WTC11 (cell line): Measurements from ENCODE around the gene DRP2. TPM values are rescaled to one million over a fixed set of nuclear protein-coding genes. Genes with fewer than 3 reads are reported as not detected.

Experiments
- ATAC-seq: fragments of 200-7000 bp; cut with Tn5 transposase; 2 replicates; pipeline ENCODE4 v1.10.0; 2021; ENCODE audit warnings: mild to moderate bottlenecking, moderate library complexity
- Bru-seq: library from RNA; stranded (reverse); fragments of 400-500 nt; gene quantifications from one replicate; lab custom pipeline; 2021; lab: Mats Ljungman, UMichigan
- CTCF ChIA-PET: fragments of 300-600 bp; sonication (Branson Sonifier 250); formaldehyde crosslinking; loops from one replicate; lab custom pipeline; 2021; ENCODE audit warnings: antibody characterized with exemption; lab: Charles Lee
- POLR2A ChIA-PET: fragments of 350-600 bp; sonication (Branson Sonifier 250); formaldehyde crosslinking; loops from one replicate; lab custom pipeline; 2021; ENCODE audit warnings: antibody characterized with exemption; lab: Charles Lee
- DNase-seq: peaks from one replicate; pipeline ENCODE4 v3.0.0; 2021; ENCODE audit warnings: low spot score
- H3K27ac Mint-ChIP-seq: 2 replicates; pipeline ENCODE4 v1.8.0; 2021; ENCODE audit warnings: mixed read lengths
- H3K27me3 Mint-ChIP-seq: 2 replicates; pipeline ENCODE4 v1.8.0; 2021; ENCODE audit warnings: low read depth, mild to moderate bottlenecking, moderate library complexity, mixed read lengths
- H3K36me3 Mint-ChIP-seq: 2 replicates; pipeline ENCODE4 v1.8.0; 2021; ENCODE audit warnings: mixed read lengths
- H3K4me1 Mint-ChIP-seq: 2 replicates; pipeline ENCODE4 v1.8.0; 2022; ENCODE audit warnings: mixed read lengths
- H3K4me3 Mint-ChIP-seq: 2 replicates; pipeline ENCODE4 v1.8.0; 2021; ENCODE audit warnings: mild to moderate bottlenecking, moderate library complexity, mixed read lengths
- H3K9me3 Mint-ChIP-seq: 2 replicates; pipeline ENCODE4 v1.8.0; 2021; ENCODE audit warnings: mixed read lengths
- CBFB ChIP-seq: sonication (generic); formaldehyde crosslinking; IDR thresholded peaks from 2 replicates; pipeline ENCODE4 v1.8.1; 2022; ENCODE audit warnings: mild to moderate bottlenecking, low read depth, missing genetic modification reagents
- CTCF ChIP-seq: fragments of 200-600 bp; IDR thresholded peaks from 2 replicates; pipeline ENCODE4 v1.8.0; 2022; ENCODE audit warnings: antibody characterized with exemption
- E2F4 ChIP-seq: sonication (generic); formaldehyde crosslinking; IDR thresholded peaks from 2 replicates; pipeline ENCODE4 v1.8.1; 2022; ENCODE audit warnings: low read depth, mild to moderate bottlenecking, moderate library complexity, missing genetic modification reagents, borderline replicate concordance
- ELF4 ChIP-seq: sonication (generic); formaldehyde crosslinking; IDR thresholded peaks from 2 replicates; pipeline ENCODE4 v1.8.1; 2022; ENCODE audit warnings: low read depth, mild to moderate bottlenecking, moderate library complexity, missing genetic modification reagents
- EMX1 ChIP-seq: fragments of 250-450 bp; sonication (Bioruptor Pico); IDR thresholded peaks from 2 replicates; pipeline ENCODE4 v1.8.0; 2021; ENCODE audit warnings: mild to moderate bottlenecking
- ESRRA ChIP-seq: sonication (generic); formaldehyde crosslinking; IDR thresholded peaks from 2 replicates; pipeline ENCODE4 v1.8.1; 2022; ENCODE audit warnings: mild to moderate bottlenecking, missing genetic modification reagents, borderline replicate concordance
- ETV6 ChIP-seq: sonication (generic); formaldehyde crosslinking; IDR thresholded peaks from 2 replicates; pipeline ENCODE4 v1.8.1; 2022; ENCODE audit warnings: mild to moderate bottlenecking, missing genetic modification reagents
- FOXP4 ChIP-seq: sonication (generic); formaldehyde crosslinking; IDR thresholded peaks from 2 replicates; pipeline ENCODE4 v1.8.0; 2022; ENCODE audit warnings: mild to moderate bottlenecking, missing genetic modification reagents
- IRF1 ChIP-seq: sonication (generic); formaldehyde crosslinking; IDR thresholded peaks from 2 replicates; pipeline ENCODE4 v1.8.0; 2023; ENCODE audit warnings: missing genetic modification reagents
- IRF2 ChIP-seq: sonication (generic); formaldehyde crosslinking; IDR thresholded peaks from 2 replicates; pipeline ENCODE4 v1.8.0; 2022; ENCODE audit warnings: low read depth, missing genetic modification reagents, borderline replicate concordance
- JUN ChIP-seq: sonication (generic); formaldehyde crosslinking; IDR thresholded peaks from 2 replicates; pipeline ENCODE4 v1.8.0; 2023; ENCODE audit warnings: mild to moderate bottlenecking, missing genetic modification reagents
- KAT7 ChIP-seq: sonication (generic); formaldehyde crosslinking; IDR thresholded peaks from 2 replicates; pipeline ENCODE4 v1.8.1; 2023; ENCODE audit warnings: missing genetic modification reagents, mild to moderate bottlenecking, borderline replicate concordance
- MXD4 ChIP-seq: fragments of 250-450 bp; sonication (Bioruptor Pico); IDR thresholded peaks from 2 replicates; pipeline ENCODE4 v1.8.0; 2021; ENCODE audit warnings: mild to moderate bottlenecking, moderate library complexity, borderline replicate concordance
- SMAD3 ChIP-seq: sonication (generic); formaldehyde crosslinking; IDR thresholded peaks from 2 replicates; pipeline ENCODE4 v1.8.0; 2022; ENCODE audit warnings: missing genetic modification reagents, mild to moderate bottlenecking, borderline replicate concordance
- SMAD4 ChIP-seq: sonication (generic); formaldehyde crosslinking; IDR thresholded peaks from 2 replicates; pipeline ENCODE4 v1.8.0; 2022; ENCODE audit warnings: mild to moderate bottlenecking, missing genetic modification reagents
- TEAD4 ChIP-seq: sonication (generic); formaldehyde crosslinking; IDR thresholded peaks from 2 replicates; pipeline ENCODE4 v1.8.0; 2022; ENCODE audit warnings: mild to moderate bottlenecking, missing genetic modification reagents
- ZNF138 ChIP-seq: sonication (generic); formaldehyde crosslinking; conservative IDR thresholded peaks from 2 replicates; pipeline ENCODE4 v1.8.1; 2022; ENCODE audit warnings: mild to moderate bottlenecking, moderate library complexity, missing genetic modification reagents
- ZNF219 ChIP-seq: sonication (generic); formaldehyde crosslinking; IDR thresholded peaks from 2 replicates; pipeline ENCODE4 v1.8.0; 2023; ENCODE audit warnings: missing genetic modification reagents, mild to moderate bottlenecking, borderline replicate concordance
- ZNF232 ChIP-seq: sonication (generic); formaldehyde crosslinking; IDR thresholded peaks from 2 replicates; pipeline ENCODE4 v1.8.0; 2022; ENCODE audit warnings: mild to moderate bottlenecking, missing genetic modification reagents
- ZNF263 ChIP-seq: sonication (generic); formaldehyde crosslinking; IDR thresholded peaks from 2 replicates; pipeline ENCODE4 v1.8.1; 2022; ENCODE audit warnings: low read depth, mild to moderate bottlenecking, moderate library complexity, missing genetic modification reagents
- ZNF416 ChIP-seq: fragments of 250-450 bp; sonication (Bioruptor Pico); IDR thresholded peaks from 2 replicates; pipeline ENCODE4 v1.9.0; 2021; ENCODE audit warnings: mild to moderate bottlenecking, inconsistent platforms
- ZNF423 ChIP-seq: fragments of 250-450 bp; sonication (Bioruptor Pico); IDR thresholded peaks from 2 replicates; pipeline ENCODE4 v2.1.2; 2022; ENCODE audit warnings: mild to moderate bottlenecking, moderate library complexity
- long read RNA-seq, 3 experiments: library from RNA in 1 of 3; library from capped mRNA in 1 of 3; library from polyadenylated mRNA in 1 of 3; unstranded in 2 of 3; stranded (forward) in 1 of 3; transcript quantifications; one replicate each; pipeline ENCODE4 v2.0.0, GENCODE V29; 2021
- total RNA-seq: library from RNA; stranded (reverse); gene quantifications from 3 replicates; pipeline ENCODE4 v1.2.3, GENCODE V29; 2021
- TF ChIP-seq, protein P1 (sequence below): sonication (generic); formaldehyde crosslinking; IDR thresholded peaks from 2 replicates; pipeline ENCODE4 v1.8.1; 2023; ENCODE audit warnings: mild to moderate bottlenecking, missing genetic modification reagents, borderline replicate concordance
- TF ChIP-seq, protein P2 (sequence below): sonication (generic); formaldehyde crosslinking; IDR thresholded peaks from 2 replicates; pipeline ENCODE4 v1.8.0; 2022; ENCODE audit warnings: mild to moderate bottlenecking, missing genetic modification reagents
- TF ChIP-seq, protein P3 (sequence below): sonication (generic); formaldehyde crosslinking; IDR thresholded peaks from 2 replicates; pipeline ENCODE4 v1.8.1; 2023; ENCODE audit warnings: mild to moderate bottlenecking, missing genetic modification reagents, moderate library complexity

DRP2 gene
- total RNA-seq (0.30 to 0.52 TPM (median 0.39 TPM) in 3 replicates), Bru-seq, nascent RNA (percentile 19 among the genes with signal in this experiment)
- long read RNA-seq, experiment 1, partial matches to known transcripts: 0 of 1 reads
- long read RNA-seq, experiment 1, other reads (novel, unspliced or antisense): 1 of 1 reads
- long read RNA-seq, experiment 2: 0 reads
- long read RNA-seq, experiment 3: 0 reads

GRCh38 chrX:101219116-101219863 lies at the start of gene DRP2:
DRP2 (plus strand) TSS chrX:101219786; CDS start chrX:101231648, 11,862 bp downstream.
- Mint-ChIP-seq H3K36me3 (no peaks in the 10 kb centered on the region), H3K27ac (peak within 1 kb of the TSS; percentile 55; the same call in 1 of the 2 replicates), H3K4me3 (no peak within 1 kb of the TSS), H3K4me1 (peaks cover 8% of the 10 kb centered on the region), H3K9me3 (no peaks in the 10 kb centered on the region), H3K27me3 (no peaks in the 10 kb centered on the region)
- DNase-seq: no peak
- TF ChIP-seq CBFB (no peak), KAT7 (no peak), JUN (no peak), ZNF138 (no peak), IRF2 (no peak), MXD4 (CRISPR knock-in tag) (no peak), FOXP4 (CRISPR knock-in tag) (no peak), CTCF (no peak), ZNF416 (CRISPR knock-in tag) (no peak), IRF1 (CRISPR knock-in tag) (no peak), ZNF423 (CRISPR knock-in tag) (no peak), ELF4 (CRISPR knock-in tag) (no peak), EMX1 (CRISPR knock-in tag) (no peak)
- TF ChIP-seq, protein P1, sequence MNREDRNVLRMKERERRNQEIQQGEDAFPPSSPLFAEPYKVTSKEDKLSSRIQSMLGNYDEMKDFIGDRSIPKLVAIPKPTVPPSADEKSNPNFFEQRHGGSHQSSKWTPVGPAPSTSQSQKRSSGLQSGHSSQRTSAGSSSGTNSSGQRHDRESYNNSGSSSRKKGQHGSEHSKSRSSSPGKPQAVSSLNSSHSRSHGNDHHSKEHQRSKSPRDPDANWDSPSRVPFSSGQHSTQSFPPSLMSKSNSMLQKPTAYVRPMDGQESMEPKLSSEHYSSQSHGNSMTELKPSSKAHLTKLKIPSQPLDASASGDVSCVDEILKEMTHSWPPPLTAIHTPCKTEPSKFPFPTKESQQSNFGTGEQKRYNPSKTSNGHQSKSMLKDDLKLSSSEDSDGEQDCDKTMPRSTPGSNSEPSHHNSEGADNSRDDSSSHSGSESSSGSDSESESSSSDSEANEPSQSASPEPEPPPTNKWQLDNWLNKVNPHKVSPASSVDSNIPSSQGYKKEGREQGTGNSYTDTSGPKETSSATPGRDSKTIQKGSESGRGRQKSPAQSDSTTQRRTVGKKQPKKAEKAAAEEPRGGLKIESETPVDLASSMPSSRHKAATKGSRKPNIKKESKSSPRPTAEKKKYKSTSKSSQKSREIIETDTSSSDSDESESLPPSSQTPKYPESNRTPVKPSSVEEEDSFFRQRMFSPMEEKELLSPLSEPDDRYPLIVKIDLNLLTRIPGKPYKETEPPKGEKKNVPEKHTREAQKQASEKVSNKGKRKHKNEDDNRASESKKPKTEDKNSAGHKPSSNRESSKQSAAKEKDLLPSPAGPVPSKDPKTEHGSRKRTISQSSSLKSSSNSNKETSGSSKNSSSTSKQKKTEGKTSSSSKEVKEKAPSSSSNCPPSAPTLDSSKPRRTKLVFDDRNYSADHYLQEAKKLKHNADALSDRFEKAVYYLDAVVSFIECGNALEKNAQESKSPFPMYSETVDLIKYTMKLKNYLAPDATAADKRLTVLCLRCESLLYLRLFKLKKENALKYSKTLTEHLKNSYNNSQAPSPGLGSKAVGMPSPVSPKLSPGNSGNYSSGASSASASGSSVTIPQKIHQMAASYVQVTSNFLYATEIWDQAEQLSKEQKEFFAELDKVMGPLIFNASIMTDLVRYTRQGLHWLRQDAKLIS: no peak
- TF ChIP-seq, protein P2, sequence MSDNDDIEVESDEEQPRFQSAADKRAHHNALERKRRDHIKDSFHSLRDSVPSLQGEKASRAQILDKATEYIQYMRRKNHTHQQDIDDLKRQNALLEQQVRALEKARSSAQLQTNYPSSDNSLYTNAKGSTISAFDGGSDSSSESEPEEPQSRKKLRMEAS: no peak
- POLR2A ChIA-PET: no interaction called here
- peak; percentile 43 for ATAC-seq
- CTCF ChIA-PET: interaction anchor here (1.1 kb wide), 1 partner anchor 40 kb away, joined by 3 read pairs; no protein-coding TSS in a partner anchor

DNA sequence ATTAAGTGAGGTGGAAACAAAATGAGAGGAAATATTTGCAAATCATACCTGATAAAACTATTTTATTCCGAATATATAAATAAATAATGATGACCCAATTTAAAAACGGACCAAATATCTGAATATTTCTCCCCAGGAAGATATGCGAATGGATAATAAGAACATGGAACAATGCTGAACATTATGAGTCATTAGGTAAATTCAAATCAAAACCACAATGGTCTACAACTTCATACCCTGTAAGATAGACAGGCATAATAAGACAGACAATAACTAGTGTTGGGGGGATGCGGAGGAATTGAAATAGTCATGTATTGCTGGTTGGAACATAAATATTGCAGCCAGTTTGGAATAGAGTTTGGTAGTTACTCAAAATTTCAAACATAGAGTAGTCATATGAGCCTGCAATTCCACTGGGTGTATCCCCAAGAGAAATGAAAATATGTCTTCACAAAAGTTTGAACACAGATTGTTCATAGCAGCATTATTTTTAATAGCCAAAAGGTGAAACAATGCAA lies 47.6 kb upstream of the DRP2 start:
- no peaks in the 10 kb centered on the region for H3K27me3 Mint-ChIP-seq
- ATAC-seq (no peak), DNase-seq (no peak)
- H3K4me1 Mint-ChIP-seq: no peaks in the 10 kb centered on the region
- ChIA-PET POLR2A (no interaction called here), CTCF (no interaction called here)
- no peak overlapping the region for H3K27ac Mint-ChIP-seq
- H3K9me3 Mint-ChIP-seq: no peaks in the 10 kb centered on the region
- H3K36me3 Mint-ChIP-seq: no peaks in the 10 kb centered on the region
- no peak overlapping the region for H3K4me3 Mint-ChIP-seq
- no peak for TF ChIP-seq SMAD4 (CRISPR knock-in tag)
- TF ChIP-seq, protein P3, sequence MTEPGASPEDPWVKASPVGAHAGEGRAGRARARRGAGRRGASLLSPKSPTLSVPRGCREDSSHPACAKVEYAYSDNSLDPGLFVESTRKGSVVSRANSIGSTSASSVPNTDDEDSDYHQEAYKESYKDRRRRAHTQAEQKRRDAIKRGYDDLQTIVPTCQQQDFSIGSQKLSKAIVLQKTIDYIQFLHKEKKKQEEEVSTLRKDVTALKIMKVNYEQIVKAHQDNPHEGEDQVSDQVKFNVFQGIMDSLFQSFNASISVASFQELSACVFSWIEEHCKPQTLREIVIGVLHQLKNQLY: no peak
- no peak for TF ChIP-seq E2F4
- TF ChIP-seq ZNF232 (CRISPR knock-in tag): no peak
- TF ChIP-seq ESRRA: no peak
- no peak for TF ChIP-seq ETV6 (CRISPR knock-in tag)
- no peak for TF ChIP-seq CBFB
- TF ChIP-seq EMX1 (CRISPR knock-in tag): no peak
- TF ChIP-seq ZNF263: no peak
- no peak for TF ChIP-seq TEAD4
- no peak for TF ChIP-seq SMAD3
- TF ChIP-seq ZNF416 (CRISPR knock-in tag): no peak
- no peak for TF ChIP-seq ZNF219
